Stomach (tissue), 4 donors: ENCODE results near the gene NIM1K.

Experiments
- POLR2A ChIP-seq, 4 donors: fragments of 450-650 bp; IDR thresholded peaks; one replicate each; pipeline ENCODE4 v1.6.1; 2016; ENCODE audit warnings: antibody characterized with exemption in 4 of 4, control low read depth in 2 of 4, mild to moderate bottlenecking in 1 of 4, moderate library complexity in 1 of 4
- POLR2AphosphoS5 ChIP-seq, 3 donors: sonication (generic); formaldehyde crosslinking; IDR thresholded peaks; one replicate each; pipeline ENCODE4 v1.6.1; 2016; ENCODE audit warnings: antibody characterized with exemption in 3 of 3
- TF ChIP-seq, protein P1 (sequence below), 7 experiments: fragments of 450-650 bp in 4 of 7; fragments of 200-600 bp in 3 of 7; sonication (generic) in 3 of 7; IDR thresholded peaks; one replicate each; pipeline ENCODE4 v1.5.1; 2016 to 2019; ENCODE audit warnings: antibody characterized with exemption in 7 of 7, control low read depth in 2 of 7, mild to moderate bottlenecking in 1 of 7

DNA sequence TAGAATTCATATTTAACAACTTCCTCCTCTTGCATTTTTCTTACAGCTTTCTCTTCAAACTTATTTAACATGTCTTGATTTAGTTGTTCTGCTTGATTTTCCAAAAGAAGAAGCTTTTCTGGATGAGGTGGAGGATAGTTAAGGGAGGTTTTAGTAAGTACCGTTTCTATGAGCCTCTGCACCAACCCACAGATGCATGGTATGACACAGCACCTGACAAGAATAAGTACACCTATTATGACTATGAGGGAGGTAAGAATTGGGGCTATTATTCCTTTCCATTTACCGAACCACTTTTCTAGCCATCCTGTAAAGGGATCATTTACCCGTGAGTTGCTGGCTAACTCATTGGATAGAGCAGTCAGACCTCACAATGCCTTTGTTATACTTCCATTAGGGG lies 123.7 kb downstream of the NIM1K start:
- no peak for TF ChIP-seq POLR2AphosphoS5 (IDR thresholded peaks at IDR 0.05)
- no peak for TF ChIP-seq POLR2A (IDR thresholded peaks at IDR 0.05)
- TF ChIP-seq, protein P1, sequence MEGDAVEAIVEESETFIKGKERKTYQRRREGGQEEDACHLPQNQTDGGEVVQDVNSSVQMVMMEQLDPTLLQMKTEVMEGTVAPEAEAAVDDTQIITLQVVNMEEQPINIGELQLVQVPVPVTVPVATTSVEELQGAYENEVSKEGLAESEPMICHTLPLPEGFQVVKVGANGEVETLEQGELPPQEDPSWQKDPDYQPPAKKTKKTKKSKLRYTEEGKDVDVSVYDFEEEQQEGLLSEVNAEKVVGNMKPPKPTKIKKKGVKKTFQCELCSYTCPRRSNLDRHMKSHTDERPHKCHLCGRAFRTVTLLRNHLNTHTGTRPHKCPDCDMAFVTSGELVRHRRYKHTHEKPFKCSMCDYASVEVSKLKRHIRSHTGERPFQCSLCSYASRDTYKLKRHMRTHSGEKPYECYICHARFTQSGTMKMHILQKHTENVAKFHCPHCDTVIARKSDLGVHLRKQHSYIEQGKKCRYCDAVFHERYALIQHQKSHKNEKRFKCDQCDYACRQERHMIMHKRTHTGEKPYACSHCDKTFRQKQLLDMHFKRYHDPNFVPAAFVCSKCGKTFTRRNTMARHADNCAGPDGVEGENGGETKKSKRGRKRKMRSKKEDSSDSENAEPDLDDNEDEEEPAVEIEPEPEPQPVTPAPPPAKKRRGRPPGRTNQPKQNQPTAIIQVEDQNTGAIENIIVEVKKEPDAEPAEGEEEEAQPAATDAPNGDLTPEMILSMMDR (IDR thresholded peaks at IDR 0.05): no peak
